Activated CD4-positive, alpha-beta T cell treated with anti-CD3 and anti-CD28 coated beads, Interleukin-2, amount 10 ng/mL, durations not matched to agents 24 days and 14 days (primary cell): ENCODE measurements around the gene ZNF330. TPM values are rescaled to one million over a fixed set of nuclear protein-coding genes. Genes with fewer than 3 reads are reported as not detected.
"Not testable (repeated sequence)": the region's sequence is repeated elsewhere in the genome, so short reads cannot be mapped to it uniquely, and the experiment has no call there.

Source experiments
- DNase-seq: peaks from one replicate; pipeline ENCODE4 v3.0.0; 2022
- H3K27ac Mint-ChIP-seq: one replicate; pipeline ENCODE4 v1.8.0; 2022; ENCODE audit warnings: mild to moderate bottlenecking, mixed read lengths
- H3K27me3 Mint-ChIP-seq: one replicate; pipeline ENCODE4 v1.8.0; 2022; ENCODE audit warnings: mixed read lengths
- H3K36me3 Mint-ChIP-seq: one replicate; pipeline ENCODE4 v1.8.0; 2022; ENCODE audit warnings: low read depth, mild to moderate bottlenecking, mixed read lengths
- H3K4me1 Mint-ChIP-seq: one replicate; pipeline ENCODE4 v1.8.0; 2021; ENCODE audit warnings: mixed read lengths
- H3K4me3 Mint-ChIP-seq: one replicate; pipeline ENCODE4 v1.8.0; 2022; ENCODE audit warnings: mild to moderate bottlenecking, moderate library complexity, mixed read lengths
- H3K9me3 Mint-ChIP-seq: one replicate; pipeline ENCODE4 v1.8.0; 2021; ENCODE audit warnings: mixed read lengths
- intact Hi-C: fragments of 100-400 bp; cut with micrococcal nuclease; formaldehyde crosslinking; loops from one replicate; pipeline ENCODE4 v1.15.1; 2023
- total RNA-seq: library from RNA; stranded (reverse); gene quantifications from 2 replicates; pipeline ENCODE4 v1.2.3, GENCODE V29; 2022

ZNF330 gene
- 60.2 and 64.6 TPM in 2 replicates for total RNA-seq

GRCh38 chr4:141220691-141221659, at the start of gene ZNF330:
Gene ZNF330 (plus strand): TSS chr4:141220895. CDS start chr4:141222372, 1,477 bp downstream.
- peaks cover 5% of the 10 kb centered on the region for H3K9me3 Mint-ChIP-seq
- H3K36me3 Mint-ChIP-seq, result peaks cover 28% of the 10 kb centered on the region
- intact Hi-C loops, result loop anchor here (5.0 to 10.0 kb wide), 4 partner anchors 416 to 1964 kb away; partner anchors contain the start of genes ELMOD2, IL15, RAB33B and USP38
- peak within 1 kb of the TSS; percentile 98 for H3K27ac Mint-ChIP-seq
- peaks cover 4% of the 10 kb centered on the region for H3K27me3 Mint-ChIP-seq
- DNase-seq, result peak; percentile 97
- H3K4me3 Mint-ChIP-seq, result peak within 1 kb of the TSS; percentile 95
- H3K4me1 Mint-ChIP-seq, result peaks cover 38% of the 10 kb centered on the region

- Mint-ChIP-seq H3K9me3 (no peaks in the 10 kb centered on the region), H3K27me3 (peaks cover 6% of the 10 kb centered on the region), H3K4me3 (no peak overlapping the region), H3K4me1 (no peaks in the 10 kb centered on the region), H3K36me3 (no peaks in the 10 kb centered on the region), H3K27ac (no peak overlapping the region)
- DNase-seq, result no peak
- intact Hi-C loops, result no loop called here
These were observed 46.2 kb upstream of the ZNF330 start for GRCh38 chr4:141174457-141174856.

GRCh38 chr4:141177171-141177570, 43.5 kb upstream of the ZNF330 start:
- Mint-ChIP-seq H3K36me3 (no peaks in the 10 kb centered on the region), H3K9me3 (no peaks in the 10 kb centered on the region), H3K4me3 (no peak overlapping the region), H3K4me1 (no peaks in the 10 kb centered on the region), H3K27ac (no peak overlapping the region), H3K27me3 (peaks cover 6% of the 10 kb centered on the region)
- DNase-seq, result no peak
- intact Hi-C loops, result no loop called here

GRCh38 chr4:141179474-141180373, 41.0 kb upstream of the ZNF330 start:
- no peak overlapping the region for H3K27ac Mint-ChIP-seq
- H3K36me3 Mint-ChIP-seq, result no peaks in the 10 kb centered on the region
- H3K4me3 Mint-ChIP-seq, result no peak overlapping the region
- intact Hi-C loops, result no loop called here
- DNase-seq, result no peak
- peaks cover 11% of the 10 kb centered on the region for H3K27me3 Mint-ChIP-seq
- no peaks in the 10 kb centered on the region for H3K9me3 Mint-ChIP-seq
- H3K4me1 Mint-ChIP-seq, result no peaks in the 10 kb centered on the region

- no peaks in the 10 kb centered on the region for H3K36me3 Mint-ChIP-seq
- H3K27me3 Mint-ChIP-seq, result peaks cover 9% of the 10 kb centered on the region
- H3K27ac Mint-ChIP-seq, result no peak overlapping the region
- no peak for DNase-seq
- no peaks in the 10 kb centered on the region for H3K4me1 Mint-ChIP-seq
- no peak overlapping the region for H3K4me3 Mint-ChIP-seq
- no peaks in the 10 kb centered on the region for H3K9me3 Mint-ChIP-seq
- intact Hi-C loops, result no loop called here
These were observed 39.5 kb upstream of the ZNF330 start for GRCh38 chr4:141180991-141181761.

GRCh38 chr4:141183491-141183890, 37.2 kb upstream of the ZNF330 start:
- H3K27ac Mint-ChIP-seq, H3K4me3 Mint-ChIP-seq, H3K36me3 Mint-ChIP-seq, intact Hi-C loops, DNase-seq, H3K4me1 Mint-ChIP-seq, H3K9me3 Mint-ChIP-seq: not testable (repeated sequence)
- H3K27me3 Mint-ChIP-seq, result peaks cover 11% of the 10 kb centered on the region

GRCh38 chr4:141192564-141192963, 28.1 kb upstream of the ZNF330 start:
- H3K27ac Mint-ChIP-seq, result no peak overlapping the region
- H3K27me3 Mint-ChIP-seq, result no peaks in the 10 kb centered on the region
- intact Hi-C loops, result no loop called here
- H3K4me1 Mint-ChIP-seq, result no peaks in the 10 kb centered on the region
- no peak for DNase-seq
- H3K36me3 Mint-ChIP-seq, result no peaks in the 10 kb centered on the region
- no peak overlapping the region for H3K4me3 Mint-ChIP-seq
- H3K9me3 Mint-ChIP-seq, result no peaks in the 10 kb centered on the region

- intact Hi-C loops, result no loop called here
- H3K4me1 Mint-ChIP-seq, result no peaks in the 10 kb centered on the region
- H3K36me3 Mint-ChIP-seq, result no peaks in the 10 kb centered on the region
- H3K27ac Mint-ChIP-seq, result no peak overlapping the region
- H3K27me3 Mint-ChIP-seq, result no peaks in the 10 kb centered on the region
- no peak overlapping the region for H3K4me3 Mint-ChIP-seq
- DNase-seq, result no peak
- H3K9me3 Mint-ChIP-seq, result no peaks in the 10 kb centered on the region
These were observed 27.1 kb upstream of the ZNF330 start for GRCh38 chr4:141193516-141194034.

GRCh38 chr4:141195095-141195707, 25.5 kb upstream of the ZNF330 start:
- Mint-ChIP-seq H3K27ac (no peak overlapping the region), H3K4me3 (no peak overlapping the region), H3K9me3 (no peaks in the 10 kb centered on the region), H3K4me1 (no peaks in the 10 kb centered on the region), H3K36me3 (no peaks in the 10 kb centered on the region), H3K27me3 (no peaks in the 10 kb centered on the region)
- intact Hi-C loops, result no loop called here
- DNase-seq, result no peak

- Mint-ChIP-seq H3K4me1 (no peaks in the 10 kb centered on the region), H3K27ac (no peak overlapping the region), H3K9me3 (no peaks in the 10 kb centered on the region), H3K4me3 (no peak overlapping the region), H3K36me3 (no peaks in the 10 kb centered on the region), H3K27me3 (peaks cover under 1% of the 10 kb centered on the region)
- intact Hi-C loops, result no loop called here
- no peak for DNase-seq
These were observed 24.3 kb upstream of the ZNF330 start for GRCh38 chr4:141196227-141196933.

- H3K36me3 Mint-ChIP-seq, result no peaks in the 10 kb centered on the region
- peaks cover 24% of the 10 kb centered on the region for H3K27me3 Mint-ChIP-seq
- peak; percentile 9 for DNase-seq
- intact Hi-C loops, result no loop called here
- H3K27ac Mint-ChIP-seq, result no peak overlapping the region
- H3K9me3 Mint-ChIP-seq, result no peaks in the 10 kb centered on the region
- H3K4me1 Mint-ChIP-seq, result no peaks in the 10 kb centered on the region
- H3K4me3 Mint-ChIP-seq, result no peak overlapping the region
These were observed 12.7 kb upstream of the ZNF330 start for GRCh38 chr4:141207961-141208360.

- intact Hi-C loops, result no loop called here
- Mint-ChIP-seq H3K36me3 (no peaks in the 10 kb centered on the region), H3K4me1 (no peaks in the 10 kb centered on the region), H3K27me3 (peaks cover 21% of the 10 kb centered on the region), H3K4me3 (no peak overlapping the region), H3K27ac (no peak overlapping the region), H3K9me3 (no peaks in the 10 kb centered on the region)
- peak; percentile 41 for DNase-seq
These were observed 10.5 kb upstream of the ZNF330 start for GRCh38 chr4:141210168-141210567.
